ENCODE measurements around the gene PRR18.

PRR18 gene

DNA sequence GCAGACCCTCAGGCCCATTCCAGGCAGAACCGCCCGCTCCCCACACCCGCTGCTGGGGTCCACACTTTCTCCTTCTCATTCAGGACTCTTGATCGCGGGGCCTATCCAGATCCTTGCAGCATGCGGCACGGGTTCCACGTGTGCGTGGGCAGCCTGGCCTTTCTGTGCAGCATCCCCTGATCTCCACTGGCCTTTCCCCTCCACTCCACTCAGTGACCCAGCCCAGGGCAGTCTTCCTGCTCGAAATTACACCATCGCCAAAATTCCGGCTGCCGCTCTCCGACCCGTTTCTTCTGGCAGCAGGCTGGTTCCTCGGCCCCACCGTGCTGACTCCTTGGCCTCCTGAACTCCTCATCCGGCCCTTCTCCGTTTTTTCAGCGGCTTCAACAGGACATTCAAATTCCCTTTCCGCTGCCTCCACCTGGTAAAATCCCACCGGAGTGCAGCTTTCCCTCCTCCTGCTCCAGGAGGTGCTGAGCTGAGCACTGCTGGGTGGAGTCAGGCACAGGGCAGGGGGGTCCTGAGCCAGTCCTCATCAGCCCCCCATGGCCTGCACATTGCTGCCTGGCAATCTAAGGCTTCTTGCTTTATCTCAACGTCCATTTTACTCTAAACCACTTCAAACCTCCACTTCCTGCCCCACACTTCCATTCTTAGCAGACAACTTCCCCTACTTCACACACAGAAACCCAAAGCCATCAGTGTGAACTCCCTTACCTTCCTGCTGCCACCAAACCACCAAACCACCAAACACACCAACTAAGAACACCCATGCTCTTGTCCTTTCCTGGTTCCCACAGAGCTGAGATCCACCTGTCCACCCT lies 25.2 kb upstream of the PRR18 start:
- DNase-seq = no peak

GRCh38 chr6:166331503-166332415 lies 23.6 kb upstream of the PRR18 start:
- DNase-seq = no peak

GRCh38 chr6:166330612-166331011 lies 22.4 kb upstream of the PRR18 start:
- DNase-seq = no peak

DNA sequence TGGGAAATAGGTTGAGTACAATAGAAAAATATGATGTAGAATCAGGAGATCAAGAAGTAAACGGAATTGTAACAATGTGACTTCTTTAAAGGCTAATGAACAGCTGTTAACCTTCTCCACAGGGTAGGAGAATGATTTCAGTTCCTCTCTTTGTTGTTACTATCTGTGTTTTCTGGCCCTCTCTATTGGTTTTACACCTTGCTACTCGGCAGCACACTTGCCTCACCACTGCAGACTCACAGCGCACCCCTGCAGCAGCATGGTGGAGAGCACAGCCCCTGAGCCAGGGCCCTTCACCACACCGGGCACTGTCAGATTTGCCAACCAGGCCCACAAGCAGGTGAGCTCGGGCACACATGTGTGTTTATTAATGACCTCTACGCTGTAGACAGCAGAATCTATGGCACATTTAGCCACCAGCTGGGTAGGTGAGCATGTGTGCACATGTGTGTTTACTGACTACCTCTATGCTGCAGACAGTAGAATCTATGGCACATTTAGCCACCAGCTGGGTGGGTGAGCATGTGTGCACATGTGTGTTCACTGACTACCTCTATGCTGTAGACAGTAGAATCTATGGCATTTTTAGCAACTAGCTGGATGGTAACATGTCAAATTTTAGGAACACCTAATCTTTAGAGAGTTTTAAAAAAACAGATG lies 17.3 kb upstream of the PRR18 start:
- no peak for DNase-seq

DNA sequence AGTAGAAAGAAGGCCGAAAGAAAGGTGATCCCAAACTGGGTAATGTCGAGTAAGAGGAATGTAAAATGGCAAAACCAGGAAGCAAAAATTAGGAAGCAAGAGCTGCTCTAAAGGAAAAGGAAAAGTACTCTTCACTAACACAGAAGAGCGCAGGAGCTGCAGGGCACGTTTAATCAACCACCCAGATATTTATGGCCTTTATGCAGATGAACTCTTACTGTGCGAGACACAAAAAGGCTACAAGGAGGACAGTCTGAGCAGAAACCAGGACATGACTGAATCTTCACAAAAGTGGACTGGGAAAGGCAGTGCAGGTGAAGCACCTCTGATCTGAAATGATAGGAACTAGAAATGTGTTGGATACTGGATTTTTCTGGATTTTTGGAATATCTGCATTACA lies 15.2 kb upstream of the PRR18 start:
- no peak for DNase-seq

- no peak for DNase-seq
These were observed 10.7 kb upstream of the PRR18 start for GRCh38 chr6:166318649-166319600.

DNA sequence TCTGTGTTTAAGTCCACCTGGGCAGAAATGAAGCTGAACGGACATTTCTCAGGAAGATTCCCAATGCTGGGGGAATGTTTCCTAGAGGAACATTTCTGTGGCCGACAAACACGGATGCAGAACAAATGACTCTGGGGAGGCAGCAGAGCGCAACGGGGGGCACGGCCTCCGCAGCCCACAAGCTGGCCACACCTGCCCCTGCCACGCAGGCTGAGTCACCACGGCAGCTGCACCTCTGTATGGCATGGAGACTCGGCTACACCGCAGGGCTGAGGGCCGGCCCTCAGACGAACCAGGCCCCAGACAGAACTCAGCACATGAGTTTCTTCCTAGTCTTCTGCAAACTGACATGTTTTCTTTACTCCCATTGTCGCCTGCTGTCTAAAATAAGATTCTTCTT lies 10.0 kb upstream of the PRR18 start:
- no peak for DNase-seq

GRCh38 chr6:166317261-166318212 lies 9.3 kb upstream of the PRR18 start:
- no peak for DNase-seq

DNA sequence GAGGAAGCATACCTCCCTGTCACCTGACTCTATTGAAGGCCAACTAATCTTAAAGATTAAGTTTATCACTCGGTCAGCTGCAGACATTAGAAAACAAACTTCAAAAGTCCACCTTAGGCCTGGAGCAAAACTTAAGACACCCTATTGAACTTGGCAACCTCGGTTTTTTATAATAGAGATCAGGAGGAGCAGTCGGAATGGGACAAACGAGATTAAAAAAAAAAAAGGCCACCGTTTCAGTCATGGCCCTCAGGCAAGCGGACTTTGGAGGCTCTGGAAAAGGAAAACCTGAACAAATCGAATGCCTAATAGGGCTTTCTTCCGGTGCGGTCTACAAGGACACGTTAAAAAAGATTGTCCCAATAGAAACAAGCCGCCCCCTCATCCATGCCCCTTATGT lies 7.2 kb upstream of the PRR18 start:
- DNase-seq = no peak

- no peak for DNase-seq
These were observed 6.3 kb upstream of the PRR18 start for GRCh38 chr6:166314454-166314853.

DNA sequence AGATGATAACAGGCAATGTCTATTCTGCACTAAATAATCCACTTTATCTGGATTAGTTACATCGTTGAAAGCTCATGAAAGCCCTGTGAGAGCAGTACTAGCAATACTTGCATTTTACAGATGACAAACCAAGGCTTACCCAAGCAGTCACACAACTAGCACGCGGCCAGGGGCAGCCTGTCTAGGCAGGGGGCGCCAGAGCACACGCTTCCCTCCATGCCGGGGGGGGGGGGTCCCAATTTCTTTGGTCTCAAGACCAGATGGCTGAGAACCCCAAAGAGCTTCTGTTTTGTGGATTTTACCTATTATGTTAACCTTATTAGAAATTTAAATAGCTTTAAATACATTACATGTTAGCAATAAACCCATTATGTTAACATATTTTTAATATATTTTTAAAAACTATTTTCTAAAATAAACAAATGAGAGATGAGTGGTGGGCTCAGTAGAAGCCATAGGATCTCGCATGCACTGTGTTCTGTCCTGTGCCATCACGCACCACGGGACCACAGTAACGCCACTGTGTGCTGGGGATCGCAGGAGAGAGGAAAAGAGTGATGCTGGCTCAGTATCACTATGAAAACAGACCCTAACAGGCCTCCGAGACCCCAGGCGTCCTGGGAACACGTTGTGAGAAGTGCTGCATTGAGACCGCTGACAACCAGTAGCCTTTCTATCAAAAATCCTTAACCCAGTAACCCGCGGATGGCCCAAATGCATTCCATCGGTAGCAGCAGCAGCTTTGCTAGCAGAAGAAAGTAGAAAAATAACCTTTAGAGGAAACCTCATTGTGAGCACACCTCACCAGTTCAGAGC lies 5.3 kb upstream of the PRR18 start:
- no peak for DNase-seq

- DNase-seq = no peak
These were observed 4.6 kb upstream of the PRR18 start for GRCh38 chr6:166312832-166313231.

DNA sequence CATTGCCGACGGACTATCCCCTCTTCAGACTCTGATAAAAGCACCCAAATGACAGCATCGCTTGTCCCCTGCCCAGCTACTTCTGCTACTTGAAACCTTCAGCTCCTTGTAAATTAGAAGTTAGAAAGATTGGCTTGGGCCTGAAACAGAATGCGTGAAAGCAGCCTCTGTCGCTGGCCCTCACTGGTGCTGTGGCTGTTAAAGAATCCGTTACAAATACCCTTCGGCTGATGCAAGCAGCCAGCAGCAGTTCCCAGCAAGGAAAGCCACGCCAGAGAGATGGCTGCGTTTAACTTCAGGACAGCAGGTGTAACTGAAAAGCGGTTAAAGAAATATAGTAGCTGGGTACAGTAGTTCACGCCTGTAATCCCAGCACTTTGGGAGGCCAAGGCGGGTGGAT lies 2.4 kb upstream of the PRR18 start:
- no peak for DNase-seq

DNA sequence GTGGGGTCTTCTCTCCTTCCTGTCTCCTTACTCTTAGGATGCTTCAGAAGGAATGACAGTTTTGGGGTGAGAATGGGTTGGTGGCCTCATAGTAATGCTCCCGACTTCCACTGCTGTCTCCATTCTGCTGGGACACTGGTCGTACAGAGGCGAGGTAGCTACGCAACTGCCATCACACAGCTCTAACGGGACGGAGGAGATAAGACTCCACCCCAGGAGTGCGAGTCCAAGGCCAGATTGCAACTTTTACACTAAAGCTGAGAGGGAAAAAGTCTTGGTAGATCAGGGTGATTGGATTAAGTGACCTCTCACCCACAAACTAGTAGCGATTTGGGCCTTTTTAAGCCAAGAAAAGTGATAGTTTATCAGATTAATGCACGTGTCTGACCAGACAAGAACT lies 1.8 kb upstream of the PRR18 start:
- DNase-seq = no peak

DNA sequence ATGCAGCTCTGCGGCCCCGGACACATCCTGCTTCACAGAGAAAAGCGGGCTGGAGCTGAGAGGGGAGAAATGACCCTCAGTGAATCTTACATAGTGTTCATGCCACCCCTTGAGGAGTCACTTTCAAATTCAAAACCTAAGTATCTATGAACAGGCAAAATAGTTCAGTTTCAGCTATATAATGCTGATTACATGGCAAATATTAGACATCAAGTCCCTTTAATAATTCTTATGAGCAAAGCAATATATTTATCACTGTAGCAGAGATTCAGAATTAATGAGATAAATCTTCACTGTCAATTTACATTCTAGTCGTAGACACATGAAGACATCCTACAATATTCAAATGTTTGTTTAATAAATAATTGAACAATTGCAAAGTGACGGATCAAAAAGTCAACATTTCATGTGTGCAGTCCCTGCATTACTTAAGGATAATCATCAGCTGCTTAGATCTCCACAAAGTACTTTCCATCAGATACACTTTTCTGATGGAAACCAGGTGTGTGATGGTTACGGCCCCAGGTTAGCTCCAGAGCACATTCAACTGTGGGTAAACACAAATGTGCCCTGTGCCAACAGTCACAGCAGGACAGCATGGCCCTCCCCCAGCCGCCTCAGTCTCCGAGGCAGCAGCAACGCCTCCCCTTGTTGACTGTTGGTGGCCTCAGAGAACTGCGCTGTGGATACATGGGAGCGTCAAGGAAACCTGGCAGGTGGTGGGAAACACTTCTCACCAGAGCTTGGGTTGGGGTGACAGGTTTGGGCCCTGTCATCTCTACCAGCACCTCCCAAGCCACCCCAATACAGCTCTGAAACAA lies 787 bp upstream of the PRR18 start:
- no peak for DNase-seq

DNA sequence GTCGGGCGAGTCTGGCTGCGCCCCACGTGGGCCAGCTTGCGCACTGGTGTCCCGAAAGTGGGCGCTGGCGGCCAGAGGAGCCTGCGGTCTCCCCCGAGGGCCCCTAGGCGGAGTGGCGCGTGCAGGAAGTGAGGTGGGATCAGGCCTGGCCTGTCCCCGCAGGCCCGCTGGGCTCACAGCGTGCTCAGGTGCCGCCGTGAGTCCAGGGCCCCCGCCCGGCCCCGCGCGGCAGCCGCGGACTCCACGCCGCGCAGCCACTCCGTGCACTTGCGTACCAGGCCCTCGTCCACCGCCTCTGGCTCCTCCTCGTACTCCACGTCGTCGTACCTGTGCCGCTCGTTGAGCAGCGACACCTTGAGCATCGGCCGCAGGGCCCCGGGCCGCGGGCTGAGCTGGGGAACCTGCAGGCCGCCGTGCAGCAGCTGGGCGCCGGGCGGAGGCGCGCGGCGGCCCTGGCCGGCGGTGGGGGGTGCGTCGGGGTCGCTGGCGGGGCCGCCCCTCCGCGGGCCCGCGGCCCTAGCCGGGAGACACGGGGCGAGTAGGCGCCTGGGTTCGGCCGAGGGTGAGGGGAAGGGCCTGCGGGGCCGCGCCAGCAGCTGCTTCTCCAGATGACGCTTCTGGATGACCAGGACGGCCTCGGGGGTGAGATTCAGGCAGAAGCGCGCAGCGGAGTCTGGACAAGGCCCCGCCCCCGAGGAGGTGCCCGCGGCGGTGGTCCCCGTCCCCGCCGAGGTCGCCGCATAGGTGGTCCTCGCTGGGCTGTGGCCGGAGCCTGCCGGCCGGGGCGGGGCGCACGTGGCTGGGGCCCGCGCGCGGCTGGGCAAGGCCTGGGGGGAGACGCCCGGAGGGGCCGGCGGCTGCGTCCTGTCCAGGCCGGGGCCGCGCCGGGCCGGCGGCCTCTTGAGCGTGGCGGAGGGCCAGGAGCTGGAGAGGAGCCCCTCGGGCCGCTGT lies 835 bp downstream of the PRR18 start:
- no peak for DNase-seq

GRCh38 chr6:166306378-166307081 lies 1.7 kb downstream of the PRR18 start:
- DNase-seq = no peak
